SK-N-SH (cell line): Measurements from ENCODE around the gene MAPKAP1. TPM values are rescaled to one million over a fixed set of nuclear protein-coding genes. Genes with fewer than 3 reads are reported as not detected.

Source experiments
- CTCF ChIA-PET: fragments of 300-600, 350-600 bp; formaldehyde crosslinking; extraction: SDS; loops from one replicate; lab custom pipeline; 2021; lab: Yijun Ruan, JAX
- POLR2A ChIA-PET: fragments of 350-600 bp; sonication (Branson Sonifier 250); formaldehyde crosslinking; extraction: SDS; loops from one replicate; lab custom pipeline; 2020; ENCODE audit warnings: antibody characterized with exemption, inconsistent platforms; lab: Yijun Ruan, JAX
- DNase-seq: peaks from one replicate; pipeline ENCODE4 v3.0.0; 2012
- H2AFZ ChIP-seq: fragments of 200-600 bp; sonication (generic); 2 replicates; pipeline ENCODE4 v1.8.1; 2016; ENCODE audit warnings: antibody characterized with exemption, mild to moderate bottlenecking, low read depth
- H3F3A ChIP-seq: fragments of 200-600 bp; sonication (generic); replicated peaks from 2 replicates; pipeline ENCODE3; 2016; ENCODE audit warnings: antibody characterized with exemption, mild to moderate bottlenecking; ENCODE audit not compliant: insufficient read depth
- H3K27ac ChIP-seq, 2 experiments: fragments of 200-500 bp in 1 of 2; fragments of 200-600 bp in 1 of 2; sonication (Bioruptor generic) in 1 of 2; sonication (generic), shearing (Covaris generic) in 1 of 2; 2 replicates each; pipeline versions ENCODE4 v1.5.1 to v1.6.1; 2014 to 2016; ENCODE audit warnings: low read depth in 2 of 2, inconsistent platforms in 1 of 2, low read length in 1 of 2, mild to moderate bottlenecking in 1 of 2, mixed read lengths in 1 of 2
- H3K27me3 ChIP-seq: fragments of 200-600 bp; sonication (generic), shearing (Covaris generic); 2 replicates; pipeline ENCODE4 v1.6.1; 2016; ENCODE audit warnings: mixed run types; ENCODE audit not compliant: insufficient read depth
- H3K36me3 ChIP-seq, 2 experiments: fragments of 200-500 bp in 1 of 2; fragments of 200-600 bp in 1 of 2; sonication (Bioruptor generic) in 1 of 2; sonication (generic) in 1 of 2; replicated peaks in 1 of 2; 2 replicates each; pipeline versions ENCODE3 to v1.5.1; 2014 to 2016; ENCODE audit warnings: low read length in 1 of 2, mild to moderate bottlenecking in 1 of 2; ENCODE audit not compliant: insufficient read depth in 2 of 2, control insufficient read depth in 1 of 2
- H3K4me1 ChIP-seq, 2 experiments: fragments of 200-500 bp in 1 of 2; fragments of 200-600 bp in 1 of 2; sonication (Bioruptor generic) in 1 of 2; sonication (generic), shearing (Covaris generic) in 1 of 2; 2 replicates each; pipeline versions ENCODE4 v1.5.1 to v1.6.1; 2014 to 2016; ENCODE audit warnings: low read depth in 1 of 2, low read length in 1 of 2, mixed run types in 1 of 2; ENCODE audit not compliant: insufficient read depth in 2 of 2, control insufficient read depth in 1 of 2
- H3K4me2 ChIP-seq: fragments of 200-600 bp; sonication (generic), shearing (Covaris generic); 2 replicates; pipeline ENCODE4 v1.6.1; 2017; ENCODE audit warnings: mixed run types
- H3K4me3 ChIP-seq, 2 experiments: fragments of 200-500 bp in 1 of 2; fragments of 200-600 bp in 1 of 2; sonication (Bioruptor generic) in 1 of 2; sonication (generic), shearing (Covaris generic) in 1 of 2; 2 replicates each; pipeline versions ENCODE4 v1.5.1 to v1.8.1; 2014 to 2016; ENCODE audit warnings: low read depth in 2 of 2, inconsistent platforms in 1 of 2, low read length in 1 of 2, mild to moderate bottlenecking in 1 of 2, mixed read lengths in 1 of 2, moderate library complexity in 1 of 2
- H3K79me2 ChIP-seq: fragments of 200-600 bp; sonication (generic); 2 replicates; pipeline ENCODE4 v1.8.1; 2017; ENCODE audit warnings: mild to moderate bottlenecking; ENCODE audit not compliant: insufficient read depth
- H3K9ac ChIP-seq: fragments of 200-600 bp; sonication (generic); 2 replicates; pipeline ENCODE4 v1.6.1; 2017; ENCODE audit warnings: mixed run types
- H3K9me2 ChIP-seq: fragments of 200-600 bp; sonication (generic); 2 replicates; pipeline ENCODE4 v1.6.1; 2017; ENCODE audit warnings: mixed run types
- H3K9me3 ChIP-seq: fragments of 200-600 bp; sonication (generic); 2 replicates; pipeline ENCODE4 v1.6.1; 2017; ENCODE audit warnings: mixed run types, mild to moderate bottlenecking, moderate library complexity
- H4K20me1 ChIP-seq: fragments of 200-600 bp; sonication (generic); 2 replicates; pipeline ENCODE4 v1.6.1; 2017; ENCODE audit warnings: mild to moderate bottlenecking, mixed run types; ENCODE audit not compliant: insufficient read depth
- CHD2 ChIP-seq: fragments of 150-350 bp; IDR thresholded peaks from 2 replicates; pipeline ENCODE4 v1.6.1; 2018; ENCODE audit warnings: low read length; ENCODE audit not compliant: partially characterized antibody
- CTCF ChIP-seq: fragments of 200-600 bp; sonication (generic); IDR thresholded peaks from 2 replicates; pipeline ENCODE4 v1.6.1; 2017; ENCODE audit warnings: antibody characterized with exemption, mild to moderate bottlenecking, moderate library complexity
- ELF1 ChIP-seq: IDR thresholded peaks from 2 replicates; pipeline ENCODE4 v1.4.0; 2012
- EP300 ChIP-seq, 2 experiments: IDR thresholded peaks; 2 replicates each; pipeline versions ENCODE4 v1.4.0 to v1.6.1; 2012; ENCODE audit warnings: borderline replicate concordance in 1 of 2, low read depth in 1 of 2, low read length in 1 of 2
- EZH2phosphoT487 ChIP-seq: fragments of 200-600 bp; sonication (generic); IDR thresholded peaks from 2 replicates; pipeline ENCODE4 v1.6.1; 2017; ENCODE audit warnings: low read depth, mixed run types, mild to moderate bottlenecking, antibody characterized with exemption, moderate library complexity, borderline replicate concordance
- FOSL2 ChIP-seq: IDR thresholded peaks from 2 replicates; pipeline ENCODE4 v1.4.0; 2012; ENCODE audit warnings: low read depth, mild to moderate bottlenecking, moderate library complexity, borderline replicate concordance
- FOXM1 ChIP-seq: IDR thresholded peaks from 2 replicates; pipeline ENCODE4 v1.4.0; 2012; ENCODE audit warnings: low read depth, mild to moderate bottlenecking
- GABPA ChIP-seq: IDR thresholded peaks from 2 replicates; pipeline ENCODE4 v1.4.0; 2012; ENCODE audit warnings: low read depth, mild to moderate bottlenecking
- JUND ChIP-seq: IDR thresholded peaks from 2 replicates; pipeline ENCODE4 v1.4.0; 2012
- MEF2A ChIP-seq: IDR thresholded peaks from 2 replicates; pipeline ENCODE4 v1.4.0; 2012; ENCODE audit warnings: low read depth, borderline replicate concordance
- MXI1 ChIP-seq: IDR thresholded peaks from 2 replicates; pipeline ENCODE4 v1.6.1; 2012; ENCODE audit warnings: mild to moderate bottlenecking, low read depth, low read length, improper control_type of control experiment
- NRF1 ChIP-seq: IDR thresholded peaks from 2 replicates; pipeline ENCODE4 v1.6.1; 2012; ENCODE audit warnings: low read depth, mild to moderate bottlenecking, low read length
- PBX3 ChIP-seq: IDR thresholded peaks from 2 replicates; pipeline ENCODE4; 2012
- RCOR1 ChIP-seq: fragments of 150-350 bp; IDR thresholded peaks from 2 replicates; pipeline ENCODE4 v1.6.1; 2017; ENCODE audit warnings: antibody characterized with exemption, low read length
- RFX5 ChIP-seq: IDR thresholded peaks from 2 replicates; pipeline ENCODE4 v1.6.1; 2012; ENCODE audit warnings: mild to moderate bottlenecking, improper control_type of control experiment, low read length
- RXRA ChIP-seq: IDR thresholded peaks from 2 replicates; pipeline ENCODE4 v1.4.0; 2012; ENCODE audit warnings: low read depth, mild to moderate bottlenecking, borderline replicate concordance
- TAF1 ChIP-seq: IDR thresholded peaks from 2 replicates; pipeline ENCODE4 v1.6.1; 2012; ENCODE audit warnings: low read depth, mild to moderate bottlenecking, low read length, moderate library complexity, borderline replicate concordance
- TCF12 ChIP-seq: IDR thresholded peaks from 2 replicates; pipeline ENCODE4 v1.4.0; 2012
- USF1 ChIP-seq: IDR thresholded peaks from 2 replicates; pipeline ENCODE4 v1.4.0; 2012; ENCODE audit warnings: low read depth, borderline replicate concordance
- USF2 ChIP-seq: fragments of 150-350 bp; IDR thresholded peaks from 2 replicates; pipeline ENCODE4 v1.6.1; 2017; ENCODE audit warnings: antibody characterized with exemption, low read length, low read depth, borderline replicate concordance
- ZBTB33 ChIP-seq: IDR thresholded peaks from 2 replicates; pipeline ENCODE4 v1.4.0; 2012; ENCODE audit warnings: low read depth, borderline replicate concordance
- WGBS: methylation state at CpG from one replicate; pipeline ENCODE4 v1.1.6; 2017; ENCODE audit warnings: low lambda C conversion rate; 5-methylcytosine and 5-hydroxymethylcytosine counted together
- polyA plus RNA-seq, 3 experiments: library from polyadenylated mRNA; depleted of rRNA; stranded (reverse); fragments of >200 nt; gene quantifications; 2 replicates each; pipeline ENCODE4 v1.2.3, GENCODE V29; 2012

Gene MAPKAP1
- polyA plus RNA-seq, 1 of the 3 experiments (the other 2 are of a cell fraction), result 117 TPM

- Histone ChIP-seq H4K20me1 (no peaks in the 10 kb centered on the region), H3F3A (peaks cover 3% of the 10 kb centered on the region), H3K27me3 (no peaks in the 10 kb centered on the region), H3K9ac (no peak overlapping the region), H3K9me2 (no peaks in the 10 kb centered on the region), H3K4me2 (no peak overlapping the region), H3K79me2 (no peaks in the 10 kb centered on the region), H3K36me3 (no peaks in the 10 kb centered on the region), H3K4me1 (peaks cover 0 to 3% of the 10 kb centered on the region in 2 experiments; a peak in 1 of 4 replicates), H3K27ac (no peak overlapping the region), H3K4me3 (no peak overlapping the region), H3K9me3 (no peaks in the 10 kb centered on the region), H2AFZ (no peak overlapping the region)
- 88% methylated on average over 10 of the region's 11 CpGs for WGBS
- CTCF ChIA-PET, result no interaction called here
- no peak for DNase-seq
- POLR2A ChIA-PET, result no interaction called here
- TF ChIP-seq EP300 (IDR thresholded peaks at IDR 0.05; ENCODE audit: borderline replicate concordance in 1 of 2, low read depth in 1 of 2, low read length in 1 of 2), result no peak
- no peak for TF ChIP-seq RFX5
- no peak for TF ChIP-seq USF2
- TF ChIP-seq FOSL2, result no peak
- TF ChIP-seq FOXM1, result no peak
- no peak for TF ChIP-seq ZBTB33
- no peak for TF ChIP-seq MEF2A
- TF ChIP-seq USF1, result no peak
- TF ChIP-seq TCF12, result no peak
- no peak for TF ChIP-seq RXRA
- no peak for TF ChIP-seq TAF1
- TF ChIP-seq NRF1, result no peak
Measured at GRCh38 chr9:125397736-125398135, 309.3 kb downstream of the MAPKAP1 start.

- no peaks in the 10 kb centered on the region for H4K20me1 ChIP-seq
- no peaks in the 10 kb centered on the region for H3K9me3 ChIP-seq
- H3K79me2 ChIP-seq, result no peaks in the 10 kb centered on the region
- H3K9me2 ChIP-seq, result no peaks in the 10 kb centered on the region
- CTCF ChIA-PET, result interaction anchor here (1.0 kb wide), 1 partner anchor 11 kb away, joined by 3 read pairs; no protein-coding TSS in a partner anchor
- H3K27me3 ChIP-seq, result no peaks in the 10 kb centered on the region
- H3K4me3 ChIP-seq, result no peak overlapping the region
- POLR2A ChIA-PET, result no interaction called here
- H3K4me1 ChIP-seq, result peaks cover 0 to 3% of the 10 kb centered on the region in 2 experiments; a peak in 1 of 4 replicates
- no peak overlapping the region for H3K4me2 ChIP-seq
- no peak overlapping the region for H3K27ac ChIP-seq
- H2AFZ ChIP-seq, result no peak overlapping the region
- H3K9ac ChIP-seq, result no peak overlapping the region
- 97% methylated on average over 6 of the region's 6 CpGs for WGBS
- H3K36me3 ChIP-seq, result no peaks in the 10 kb centered on the region
- peaks cover 3% of the 10 kb centered on the region for H3F3A ChIP-seq
- DNase-seq, result no peak
- TF ChIP-seq PBX3, result no peak
- no peak for TF ChIP-seq TCF12
- TF ChIP-seq MXI1, result no peak
- no peak for TF ChIP-seq CHD2
- no peak for TF ChIP-seq EZH2phosphoT487
- TF ChIP-seq GABPA, result no peak
- no peak for TF ChIP-seq JUND
- no peak for TF ChIP-seq ELF1
- no peak for TF ChIP-seq RCOR1
- TF ChIP-seq CTCF, result no peak
- TF ChIP-seq FOXM1, result no peak
- TF ChIP-seq ZBTB33, result no peak
- no peak for TF ChIP-seq FOSL2
Measured at GRCh38 chr9:125396799-125397198, 310.2 kb downstream of the MAPKAP1 start.
